Measurements from ENCODE around the gene CDK8.

GRCh38 chr13:26220575-26220974 is 33.4 kb upstream of the CDK8 start:
- TF ChIP-seq CTCF (IDR thresholded peaks at IDR 0.05) (no peak), POLR2A (IDR thresholded peaks at IDR 0.05) (no peak)

All from tibial nerve (tissue), 3 donors.